Uterus (tissue), 4 donors: ENCODE measurements around the gene ANKRD33B. TPM values are rescaled to one million over a fixed set of nuclear protein-coding genes. Genes with fewer than 3 reads are reported as not detected.
"Not testable (repeated sequence)": the region's sequence is repeated elsewhere in the genome, so short reads cannot be mapped to it uniquely, and the experiment has no call there.

Experiments
- DNase-seq, 2 donors: peaks; one replicate each; pipeline ENCODE4 v3.0.0-alpha.2; 2019 to 2020
- H3K27ac ChIP-seq, 2 donors: fragments of 200-600 bp; sonication (generic); 1 replicate in 1 of 2; 2 replicates in 1 of 2; pipeline ENCODE4 v1.5.1; 2016 to 2018
- H3K27me3 ChIP-seq, 2 donors: fragments of 200-600 bp; sonication (generic); one replicate each; pipeline ENCODE4 v1.5.1; 2018 to 2019; ENCODE audit warnings: control low read depth in 1 of 2
- H3K36me3 ChIP-seq, 2 donors: fragments of 200-600 bp; sonication (generic); one replicate each; pipeline ENCODE4 v1.5.1; 2019; ENCODE audit warnings: control low read depth in 1 of 2
- H3K4me1 ChIP-seq, 2 donors: fragments of 200-600 bp; sonication (generic); one replicate each; pipeline ENCODE4 v1.5.1; 2018 to 2019; ENCODE audit warnings: control low read depth in 1 of 2
- H3K4me3 ChIP-seq, 2 donors: fragments of 200-600 bp; sonication (generic); 1 replicate in 1 of 2; 2 replicates in 1 of 2; pipeline ENCODE4 v1.5.1; 2018 to 2019; ENCODE audit warnings: mild to moderate bottlenecking in 1 of 2
- H3K9me3 ChIP-seq, 2 donors: fragments of 200-600 bp; sonication (generic); one replicate each; pipeline ENCODE4 v1.5.1; 2019; ENCODE audit warnings: control low read depth in 1 of 2
- POLR2A ChIP-seq, 2 donors: fragments of 450-650 bp; IDR thresholded peaks; one replicate each; pipeline ENCODE4 v1.6.1; 2016; ENCODE audit warnings: antibody characterized with exemption in 2 of 2, mild to moderate bottlenecking in 1 of 2, moderate library complexity in 1 of 2
- intact Hi-C: fragments of 100-400 bp; cut with DNase I; formaldehyde crosslinking; loops from one replicate; pipeline ENCODE4 v1.15.1; 2023; ENCODE audit warnings: low total_unique reads
- total RNA-seq, 4 donors: library from RNA; depleted of rRNA in 3 of 4; stranded (reverse); fragments of >200 nt in 3 of 4; gene quantifications; one replicate each; pipeline versions ENCODE4 v1.1.0 to v1.2.4, GENCODE V29; 2014 to 2023
- TF ChIP-seq, protein P1 (sequence below), 4 experiments: fragments of 200-600 bp in 2 of 4; fragments of 450-650 bp in 2 of 4; sonication (generic) in 2 of 4; IDR thresholded peaks; one replicate each; pipeline ENCODE4 v1.5.1; 2016 to 2019; ENCODE audit warnings: antibody characterized with exemption in 4 of 4, mild to moderate bottlenecking in 2 of 4, moderate library complexity in 1 of 4
- donor health status: DM: yes; HTN: yes; CAD: no.

ANKRD33B gene
- total RNA-seq, 4 donors from 2014 or later, result 2.1 to 24.1 (median 7.6) TPM

DNA sequence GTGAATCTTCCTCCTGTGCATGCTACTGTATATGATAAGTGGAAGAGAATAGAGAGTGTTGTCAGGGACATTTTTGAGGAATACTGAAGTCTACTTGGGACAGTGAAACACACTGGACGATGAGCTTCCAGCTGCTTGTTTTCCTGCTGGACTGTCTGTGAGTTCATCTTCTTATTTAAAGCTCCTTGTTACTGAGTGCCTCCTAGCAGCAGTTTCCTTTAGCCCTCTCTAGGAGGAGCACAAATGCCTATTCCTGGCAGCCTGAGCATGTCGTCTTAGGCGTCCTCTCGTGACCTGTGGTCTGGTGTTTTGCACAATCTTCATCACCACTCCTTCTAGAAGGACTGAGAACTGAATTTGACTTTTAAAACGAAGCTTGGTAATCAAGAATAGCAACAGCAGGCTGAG, 43.8 kb downstream of the ANKRD33B start:
- Histone ChIP-seq H3K4me1 (no peaks in the 10 kb centered on the region), H3K36me3 (no peaks in the 10 kb centered on the region), H3K4me3 (no peak overlapping the region), H3K9me3 (no peaks in the 10 kb centered on the region), H3K27me3 (no peaks in the 10 kb centered on the region), H3K27ac (peak overlapping the region; percentile 32 to 72)
- DNase-seq, result peak; percentile 45 to 51
- no peak for TF ChIP-seq POLR2A (IDR thresholded peaks at IDR 0.05)
- TF ChIP-seq, protein P1, sequence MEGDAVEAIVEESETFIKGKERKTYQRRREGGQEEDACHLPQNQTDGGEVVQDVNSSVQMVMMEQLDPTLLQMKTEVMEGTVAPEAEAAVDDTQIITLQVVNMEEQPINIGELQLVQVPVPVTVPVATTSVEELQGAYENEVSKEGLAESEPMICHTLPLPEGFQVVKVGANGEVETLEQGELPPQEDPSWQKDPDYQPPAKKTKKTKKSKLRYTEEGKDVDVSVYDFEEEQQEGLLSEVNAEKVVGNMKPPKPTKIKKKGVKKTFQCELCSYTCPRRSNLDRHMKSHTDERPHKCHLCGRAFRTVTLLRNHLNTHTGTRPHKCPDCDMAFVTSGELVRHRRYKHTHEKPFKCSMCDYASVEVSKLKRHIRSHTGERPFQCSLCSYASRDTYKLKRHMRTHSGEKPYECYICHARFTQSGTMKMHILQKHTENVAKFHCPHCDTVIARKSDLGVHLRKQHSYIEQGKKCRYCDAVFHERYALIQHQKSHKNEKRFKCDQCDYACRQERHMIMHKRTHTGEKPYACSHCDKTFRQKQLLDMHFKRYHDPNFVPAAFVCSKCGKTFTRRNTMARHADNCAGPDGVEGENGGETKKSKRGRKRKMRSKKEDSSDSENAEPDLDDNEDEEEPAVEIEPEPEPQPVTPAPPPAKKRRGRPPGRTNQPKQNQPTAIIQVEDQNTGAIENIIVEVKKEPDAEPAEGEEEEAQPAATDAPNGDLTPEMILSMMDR (IDR thresholded peaks at IDR 0.05), result peak in 1 of 4 experiments; percentile 18
- intact Hi-C loops, result no loop called here

DNA sequence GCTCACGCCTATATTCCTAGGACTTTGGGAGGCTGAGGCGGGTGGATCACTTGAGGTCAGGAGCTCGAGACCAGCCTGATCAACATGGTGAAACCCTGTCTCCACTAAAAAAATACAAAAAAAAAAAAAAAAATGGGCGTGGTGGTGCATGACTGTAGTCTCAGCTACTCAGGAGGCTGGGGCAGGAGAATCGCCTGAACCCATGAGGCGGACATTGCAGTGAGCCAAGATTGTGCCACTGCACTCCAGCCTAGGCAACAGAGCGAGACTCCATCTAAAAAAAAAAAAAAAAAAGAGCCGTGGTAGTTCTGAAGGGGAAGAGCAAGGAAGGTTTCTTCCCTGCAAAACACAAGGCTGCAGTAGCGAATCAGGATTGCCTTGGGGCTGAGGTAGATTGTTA, 44.2 kb downstream of the ANKRD33B start:
- DNase-seq, H3K4me1 ChIP-seq, H3K9me3 ChIP-seq, intact Hi-C loops, H3K36me3 ChIP-seq, H3K4me3 ChIP-seq, H3K27me3 ChIP-seq: not testable (repeated sequence)
- H3K27ac ChIP-seq, result peak overlapping the region in 1 of 2 donors; percentile 72

DNA sequence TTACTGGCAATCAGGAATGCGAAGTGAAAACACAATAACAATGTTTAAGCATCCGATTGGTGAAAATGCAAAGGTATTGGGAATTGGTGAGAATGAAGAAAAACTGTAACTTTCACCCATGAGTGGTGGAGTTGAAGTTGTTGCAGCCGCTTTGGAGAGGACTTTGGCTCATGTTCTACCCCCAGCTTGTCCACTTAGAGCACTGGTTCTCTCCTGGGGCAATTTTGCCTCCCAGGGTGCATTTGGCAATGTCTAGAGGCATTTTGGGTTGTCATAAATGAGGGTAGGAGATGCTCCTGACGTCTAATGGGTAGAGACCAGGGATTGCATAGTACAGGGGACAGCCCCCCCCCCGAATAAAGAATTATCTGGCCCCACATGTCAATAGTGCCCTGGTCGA, 46.2 kb downstream of the ANKRD33B start:
- no peaks in the 10 kb centered on the region for H3K27me3 ChIP-seq
- H3K9me3 ChIP-seq, result no peaks in the 10 kb centered on the region

DNA sequence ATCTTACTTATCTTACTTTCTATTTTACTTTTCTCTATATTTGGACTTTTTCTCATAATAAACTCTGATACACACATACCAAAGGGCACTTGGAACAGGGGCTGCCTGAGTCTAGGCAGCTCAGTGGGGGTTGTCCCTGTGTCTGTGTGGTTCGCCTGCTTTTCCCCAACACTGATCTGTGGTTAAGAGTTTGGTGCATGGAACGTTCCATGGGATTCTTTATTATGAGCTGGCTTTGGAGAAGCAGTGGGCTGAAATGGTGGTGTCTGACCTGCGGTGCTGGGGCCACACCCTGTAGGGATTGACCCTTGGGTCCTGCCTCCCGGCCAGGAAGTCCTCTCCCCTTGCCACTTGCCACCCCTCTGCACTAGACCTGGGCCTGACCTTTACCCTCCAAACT, 47.4 kb downstream of the ANKRD33B start:
- no peak for DNase-seq
- intact Hi-C loops, result no loop called here
- H3K9me3 ChIP-seq, result no peaks in the 10 kb centered on the region
- no peak overlapping the region for H3K4me3 ChIP-seq
- no peak overlapping the region for H3K27ac ChIP-seq
- H3K36me3 ChIP-seq, result no peaks in the 10 kb centered on the region
- TF ChIP-seq, protein P1 (IDR thresholded peaks at IDR 0.05), result no peak
- no peak for TF ChIP-seq POLR2A (IDR thresholded peaks at IDR 0.05)
- H3K4me1 ChIP-seq, result no peaks in the 10 kb centered on the region
- no peaks in the 10 kb centered on the region for H3K27me3 ChIP-seq

More for the DNA sequence above, 46.2 kb downstream of the ANKRD33B start:
- Histone ChIP-seq H3K4me1 (no peaks in the 10 kb centered on the region), H3K4me3 (no peak overlapping the region), H3K27ac (no peak overlapping the region), H3K36me3 (no peaks in the 10 kb centered on the region)
- no peak for DNase-seq
- no peak for TF ChIP-seq POLR2A (IDR thresholded peaks at IDR 0.05)
- TF ChIP-seq, protein P1 (IDR thresholded peaks at IDR 0.05), result no peak
- intact Hi-C loops, result no loop called here

DNA sequence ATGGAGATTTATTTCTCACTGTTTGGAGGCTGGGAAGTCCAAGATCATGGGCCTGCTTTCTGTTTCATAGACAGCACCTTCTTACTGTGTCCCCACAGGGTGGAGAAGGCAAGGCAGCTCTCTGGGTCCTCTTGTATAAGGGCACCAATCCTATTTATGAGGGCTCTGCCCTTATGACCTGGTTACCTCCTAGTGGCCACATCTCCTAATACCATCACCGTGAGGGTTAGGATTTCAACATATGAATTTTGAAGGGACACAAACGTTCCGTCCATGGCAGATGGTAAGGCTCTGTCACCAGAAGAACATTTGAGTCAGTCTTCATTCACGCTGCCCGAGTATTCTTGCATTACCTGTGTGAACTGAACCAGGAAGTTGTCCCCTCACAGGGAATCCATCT, 48.4 kb downstream of the ANKRD33B start:
- Histone ChIP-seq H3K27ac (no peak overlapping the region), H3K4me1 (no peaks in the 10 kb centered on the region), H3K27me3 (no peaks in the 10 kb centered on the region), H3K36me3 (no peaks in the 10 kb centered on the region), H3K4me3 (no peak overlapping the region), H3K9me3 (no peaks in the 10 kb centered on the region)
- intact Hi-C loops, result no loop called here
- no peak for DNase-seq
- TF ChIP-seq POLR2A (IDR thresholded peaks at IDR 0.05), result no peak
- TF ChIP-seq, protein P1 (IDR thresholded peaks at IDR 0.05), result no peak

DNA sequence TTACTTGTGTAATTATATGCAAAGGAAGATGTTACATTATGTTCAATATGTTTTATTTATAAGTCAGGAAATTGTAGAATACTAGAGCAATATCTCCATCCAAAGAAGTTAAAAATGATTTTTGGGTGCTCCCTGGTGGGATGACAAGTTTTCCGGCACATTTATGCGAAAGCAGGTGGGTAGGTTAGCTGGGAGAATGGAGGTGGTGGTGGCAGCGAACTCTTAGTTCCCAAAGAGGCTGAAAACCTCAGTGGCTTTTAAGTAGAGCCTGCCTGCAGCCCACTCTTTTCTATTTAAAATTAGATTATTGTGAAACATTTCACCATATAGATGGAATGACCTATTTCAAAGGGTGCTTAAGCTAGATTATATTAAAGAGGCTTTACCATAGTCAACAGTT, 51.8 kb downstream of the ANKRD33B start:
- H3K4me1 ChIP-seq, result no peaks in the 10 kb centered on the region
- intact Hi-C loops, result no loop called here
- no peak for DNase-seq
- TF ChIP-seq POLR2A (IDR thresholded peaks at IDR 0.05), result no peak
- TF ChIP-seq, protein P1 (IDR thresholded peaks at IDR 0.05), result no peak
- H3K36me3 ChIP-seq, result no peaks in the 10 kb centered on the region
- no peak overlapping the region for H3K4me3 ChIP-seq
- no peak overlapping the region for H3K27ac ChIP-seq
- H3K27me3 ChIP-seq, result no peaks in the 10 kb centered on the region
- no peaks in the 10 kb centered on the region for H3K9me3 ChIP-seq
